HG03159 (cell line): Measurements from ENCODE around the gene CTNS.

Experiments
- ATAC-seq: cut with Tn5 transposase; IDR thresholded peaks from one replicate; pipeline ENCODE4 v1.9.1; 2021; ENCODE audit warnings: mild to moderate bottlenecking, moderate library complexity; ENCODE audit not compliant: unreplicated experiment

Gene CTNS

GRCh38 chr17:3708366-3708765 is 71.8 kb downstream of the CTNS start:
- no peak for ATAC-seq

GRCh38 chr17:3710951-3711383 is 74.4 kb downstream of the CTNS start:
- peak; percentile 91 for ATAC-seq
